Measurements from ENCODE around the gene RTN4. TPM values are rescaled to one million over a fixed set of nuclear protein-coding genes. Genes with fewer than 3 reads are reported as not detected.

Gene RTN4
- total and polyA plus RNA-seq, 4 donors, result 168 to 311 (median 230) TPM

DNA sequence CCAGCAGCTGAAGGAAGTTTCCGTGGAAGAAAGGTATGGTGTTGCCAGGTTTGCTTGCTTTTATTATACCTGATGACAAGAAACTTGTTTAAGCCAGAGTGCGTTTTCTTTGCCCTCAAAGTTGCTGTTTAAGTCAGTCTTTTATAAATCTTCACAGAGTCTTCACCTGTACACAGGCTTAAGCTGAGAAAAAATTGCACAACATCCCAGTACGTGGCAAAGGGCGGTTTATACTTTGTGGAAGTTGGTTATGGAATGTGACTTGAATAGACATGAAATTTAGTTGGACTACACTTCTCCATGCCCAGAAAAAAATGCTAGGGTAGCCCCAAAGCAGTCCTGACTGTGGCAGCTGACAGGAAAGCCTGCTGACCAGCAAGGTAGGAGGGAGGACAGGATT lies 121.5 kb downstream of the RTN4 start:
- H3K27ac ChIP-seq (ENCODE audit: low read depth in 1 of 2, low read length in 1 of 2), result no peak overlapping the region
- ATAC-seq (ENCODE audit: insufficient read depth, low FRiP score) (no peak), DNase-seq (no peak)
- H3K36me3 ChIP-seq (ENCODE audit: control insufficient read depth in 4 of 4, insufficient read depth in 4 of 4, low read length in 4 of 4), result no peaks in the 10 kb centered on the region
- no peaks in the 10 kb centered on the region for H3K27me3 ChIP-seq (ENCODE audit: control insufficient read depth in 3 of 3, insufficient read depth in 3 of 3, low read length in 2 of 3)
- no peak overlapping the region for H3K4me3 ChIP-seq
- TF ChIP-seq, protein P1, sequence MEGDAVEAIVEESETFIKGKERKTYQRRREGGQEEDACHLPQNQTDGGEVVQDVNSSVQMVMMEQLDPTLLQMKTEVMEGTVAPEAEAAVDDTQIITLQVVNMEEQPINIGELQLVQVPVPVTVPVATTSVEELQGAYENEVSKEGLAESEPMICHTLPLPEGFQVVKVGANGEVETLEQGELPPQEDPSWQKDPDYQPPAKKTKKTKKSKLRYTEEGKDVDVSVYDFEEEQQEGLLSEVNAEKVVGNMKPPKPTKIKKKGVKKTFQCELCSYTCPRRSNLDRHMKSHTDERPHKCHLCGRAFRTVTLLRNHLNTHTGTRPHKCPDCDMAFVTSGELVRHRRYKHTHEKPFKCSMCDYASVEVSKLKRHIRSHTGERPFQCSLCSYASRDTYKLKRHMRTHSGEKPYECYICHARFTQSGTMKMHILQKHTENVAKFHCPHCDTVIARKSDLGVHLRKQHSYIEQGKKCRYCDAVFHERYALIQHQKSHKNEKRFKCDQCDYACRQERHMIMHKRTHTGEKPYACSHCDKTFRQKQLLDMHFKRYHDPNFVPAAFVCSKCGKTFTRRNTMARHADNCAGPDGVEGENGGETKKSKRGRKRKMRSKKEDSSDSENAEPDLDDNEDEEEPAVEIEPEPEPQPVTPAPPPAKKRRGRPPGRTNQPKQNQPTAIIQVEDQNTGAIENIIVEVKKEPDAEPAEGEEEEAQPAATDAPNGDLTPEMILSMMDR (IDR thresholded peaks at IDR 0.05; ENCODE audit: control extremely low read depth, extremely low read depth), result no peak
- no peak overlapping the region for H3K9ac ChIP-seq (ENCODE audit: insufficient read depth in 1 of 2, low read length in 2 of 2)
- H3K9me3 ChIP-seq (ENCODE audit: control insufficient read depth in 4 of 4, insufficient read depth in 3 of 4, low read length in 3 of 4), result peaks cover 0 to 4% (median 0%) of the 10 kb centered on the region in 4 donors
- no peaks in the 10 kb centered on the region for H3K4me1 ChIP-seq (ENCODE audit: control insufficient read depth in 5 of 5, insufficient read depth in 5 of 5, low read length in 5 of 5)
- 70 to 73% methylated on average over 4 of the region's 4 CpGs for WGBS, 2 donors

DNA sequence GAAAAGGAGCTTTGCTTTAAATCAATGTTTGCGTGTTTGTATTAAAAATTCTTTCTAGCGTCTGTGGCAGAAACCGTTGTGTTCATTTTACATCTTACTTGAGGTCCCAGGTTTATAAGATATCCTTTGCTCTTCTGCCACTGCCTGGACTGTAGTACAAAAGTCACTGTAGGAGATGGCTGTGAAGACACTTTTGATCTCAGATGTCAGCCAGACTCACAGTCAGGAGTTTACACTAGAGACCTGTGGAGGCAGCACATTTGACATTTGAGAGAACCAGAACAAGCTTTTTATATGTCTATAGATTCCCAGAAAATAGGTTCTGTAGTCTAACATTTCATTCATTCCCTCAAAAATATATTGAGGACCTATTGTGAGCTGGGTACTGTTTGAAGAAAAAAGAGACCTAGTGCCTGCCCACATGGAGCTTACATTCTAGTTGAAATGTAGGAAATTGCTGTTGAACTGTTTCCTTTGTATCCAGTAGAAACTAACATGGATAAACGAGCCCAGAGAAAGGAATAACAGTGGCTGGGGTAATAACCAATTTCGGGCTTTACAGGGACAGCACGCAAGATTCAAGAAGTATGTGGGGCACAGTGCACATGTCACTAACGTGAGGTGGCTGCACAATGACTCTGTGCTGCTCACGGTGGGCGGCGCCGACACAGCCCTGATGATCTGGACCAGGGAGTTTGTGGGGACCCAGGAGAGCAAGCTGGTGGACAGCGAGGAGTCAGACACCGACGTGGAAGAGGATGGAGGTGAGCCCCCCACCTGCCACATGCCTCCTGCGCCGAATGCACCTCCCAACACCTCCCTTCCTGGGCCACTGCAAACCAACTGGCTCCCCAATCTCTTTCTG lies 122.3 kb downstream of the RTN4 start:
- TF ChIP-seq, protein P1 (IDR thresholded peaks at IDR 0.05; ENCODE audit: control extremely low read depth, extremely low read depth), result no peak
- H3K36me3 ChIP-seq (ENCODE audit: control insufficient read depth in 4 of 4, insufficient read depth in 4 of 4, low read length in 4 of 4), result no peaks in the 10 kb centered on the region
- H3K27me3 ChIP-seq (ENCODE audit: control insufficient read depth in 3 of 3, insufficient read depth in 3 of 3, low read length in 2 of 3), result no peaks in the 10 kb centered on the region
- WGBS, 2 donors, result 94 to 95% methylated on average over 16 of the region's 16 CpGs
- no peak overlapping the region for H3K4me3 ChIP-seq
- H3K27ac ChIP-seq (ENCODE audit: low read depth in 1 of 2, low read length in 1 of 2), result no peak overlapping the region
- ATAC-seq (ENCODE audit: insufficient read depth, low FRiP score) (no peak), DNase-seq (no peak)
- no peak overlapping the region for H3K9ac ChIP-seq (ENCODE audit: insufficient read depth in 1 of 2, low read length in 2 of 2)
- peaks cover 0 to 4% (median 0%) of the 10 kb centered on the region in 4 donors for H3K9me3 ChIP-seq (ENCODE audit: control insufficient read depth in 4 of 4, insufficient read depth in 3 of 4, low read length in 3 of 4)
- no peaks in the 10 kb centered on the region for H3K4me1 ChIP-seq (ENCODE audit: control insufficient read depth in 5 of 5, insufficient read depth in 5 of 5, low read length in 5 of 5)

DNA sequence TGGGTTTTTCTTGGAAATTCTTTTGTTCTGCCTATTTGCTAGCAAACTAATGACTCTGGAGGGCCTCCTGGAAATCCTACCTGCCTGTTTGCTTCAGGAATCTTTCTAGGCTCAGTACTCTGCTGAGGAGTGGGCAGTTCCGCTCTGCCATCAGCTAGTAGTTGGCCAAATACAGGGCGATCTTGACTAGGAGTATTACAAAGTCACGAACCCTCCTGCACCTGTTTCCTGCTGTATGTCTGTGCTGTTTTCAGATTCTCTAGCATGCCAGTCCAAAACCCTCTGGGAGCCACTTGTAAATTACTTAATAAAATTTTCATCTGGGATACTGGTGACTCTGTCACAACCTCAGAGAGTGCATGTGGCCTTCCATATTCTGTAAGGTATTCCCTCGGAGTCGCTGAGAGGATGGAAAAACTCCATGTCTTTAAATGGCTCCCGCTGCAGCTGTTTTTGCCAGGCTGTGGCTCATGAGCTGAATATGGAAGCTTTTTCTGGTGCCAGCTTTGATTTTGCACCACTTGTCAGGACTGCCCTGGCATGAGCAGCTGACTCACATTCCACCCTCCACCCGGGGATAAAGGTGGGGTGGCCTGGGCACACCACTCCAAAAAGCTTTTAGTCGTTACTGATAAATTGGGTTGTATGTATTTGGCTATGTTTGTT lies 123.0 kb downstream of the RTN4 start:
- Histone ChIP-seq H3K36me3 (ENCODE audit: control insufficient read depth in 4 of 4, insufficient read depth in 4 of 4, low read length in 4 of 4) (no peaks in the 10 kb centered on the region), H3K27ac (ENCODE audit: low read depth in 1 of 2, low read length in 1 of 2) (no peak overlapping the region), H3K9ac (ENCODE audit: insufficient read depth in 1 of 2, low read length in 2 of 2) (no peak overlapping the region), H3K4me1 (ENCODE audit: control insufficient read depth in 5 of 5, insufficient read depth in 5 of 5, low read length in 5 of 5) (no peaks in the 10 kb centered on the region), H3K4me3 (no peak overlapping the region), H3K9me3 (ENCODE audit: control insufficient read depth in 4 of 4, insufficient read depth in 3 of 4, low read length in 3 of 4) (peaks cover 0 to 4% (median 0%) of the 10 kb centered on the region in 4 donors), H3K27me3 (ENCODE audit: control insufficient read depth in 3 of 3, insufficient read depth in 3 of 3, low read length in 2 of 3) (no peaks in the 10 kb centered on the region)
- no peak for ATAC-seq (ENCODE audit: insufficient read depth, low FRiP score)
- no peak for DNase-seq
- WGBS, 2 donors, result 82 to 84% methylated on average over 8 of the region's 8 CpGs
- TF ChIP-seq, protein P1 (IDR thresholded peaks at IDR 0.05; ENCODE audit: control extremely low read depth, extremely low read depth), result no peak

All from lung (tissue), 12 donors.